Colonic mucosa (tissue), 4 donors: Measurements from ENCODE around the gene TMC5. TPM values are rescaled to one million over a fixed set of nuclear protein-coding genes. Genes with fewer than 3 reads are reported as not detected.
"Not testable (repeated sequence)": the region's sequence is repeated elsewhere in the genome, so short reads cannot be mapped to it uniquely, and the experiment has no call there.

Source experiments
- DNase-seq: peaks from one replicate; pipeline ENCODE4 v3.0.0-alpha.2; 2020
- H3K27ac ChIP-seq: fragments of 200-600 bp; one replicate; pipeline ENCODE4 v1.8.0; 2021
- H3K27me3 ChIP-seq: fragments of 200-600 bp; one replicate; pipeline ENCODE4 v1.8.0; 2021
- H3K36me3 ChIP-seq: fragments of 200-600 bp; one replicate; pipeline ENCODE4 v1.8.0; 2021
- H3K4me1 ChIP-seq: fragments of 200-600 bp; one replicate; pipeline ENCODE4 v1.8.0; 2021; ENCODE audit warnings: mild to moderate bottlenecking
- H3K4me3 ChIP-seq: fragments of 200-600 bp; one replicate; pipeline ENCODE4 v1.8.0; 2021
- H3K9ac ChIP-seq, 2 donors: one replicate each; pipeline ENCODE4 v1.7.0; 2013; ENCODE audit warnings: control low read depth in 2 of 2, low read depth in 2 of 2, low read length in 2 of 2
- H3K9me3 ChIP-seq: fragments of 200-600 bp; one replicate; pipeline ENCODE4 v1.8.0; 2021
- CTCF ChIP-seq: fragments of 200-600 bp; IDR thresholded peaks from one replicate; pipeline ENCODE4 v1.8.0; 2022; ENCODE audit warnings: antibody characterized with exemption, mild to moderate bottlenecking
- intact Hi-C: fragments of 100-400 bp; cut with DNase I; formaldehyde crosslinking; loops from one replicate; pipeline ENCODE4 v1.14.1; 2022
- total RNA-seq, 2 donors: library from RNA; stranded (reverse); fragmentation: NEBNext Ultra II Directional in 1 of 2; extraction: Animal tissue kit (Norgen Biotek cat#: 25700) in 1 of 2; gene quantifications; one replicate each; pipeline ENCODE4 v1.2.1, GENCODE V29; 2021
- donor health status: healthy.
- donor health status: DM: no; HTN: no; CAD: no.
- donor health status: DM: no; HTN: no; CAD: no.

The TMC5 gene
- total RNA-seq, 2 donors from 2014 or later = 54.5 to 113 TPM

DNA sequence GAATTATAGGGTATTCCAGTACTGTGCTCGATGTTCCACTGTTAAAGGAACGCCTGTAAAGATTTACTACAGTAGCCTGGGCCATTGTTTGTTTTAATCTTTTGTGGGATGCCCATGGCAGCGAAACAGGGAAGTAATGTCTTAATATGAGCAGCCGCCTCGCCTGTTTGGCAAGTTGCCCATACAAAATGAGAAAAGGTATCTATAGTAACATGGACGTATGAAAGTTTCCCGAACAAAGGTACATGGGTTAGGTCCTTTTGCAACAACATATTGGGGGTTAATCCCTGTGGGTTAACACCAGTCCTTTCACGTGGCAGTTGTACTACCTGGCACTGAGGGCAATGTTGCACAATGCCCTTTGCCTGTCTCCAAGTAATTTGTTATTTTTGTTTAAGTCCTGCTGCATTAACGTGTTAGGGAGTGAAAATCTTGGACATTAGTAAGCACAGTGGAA, 21.1 kb upstream of the TMC5 start:
- peaks cover 8% of the 10 kb centered on the region for H3K4me1 ChIP-seq
- H3K9me3 ChIP-seq = no peaks in the 10 kb centered on the region
- H3K27ac ChIP-seq = peak overlapping the region; percentile 80

DNA sequence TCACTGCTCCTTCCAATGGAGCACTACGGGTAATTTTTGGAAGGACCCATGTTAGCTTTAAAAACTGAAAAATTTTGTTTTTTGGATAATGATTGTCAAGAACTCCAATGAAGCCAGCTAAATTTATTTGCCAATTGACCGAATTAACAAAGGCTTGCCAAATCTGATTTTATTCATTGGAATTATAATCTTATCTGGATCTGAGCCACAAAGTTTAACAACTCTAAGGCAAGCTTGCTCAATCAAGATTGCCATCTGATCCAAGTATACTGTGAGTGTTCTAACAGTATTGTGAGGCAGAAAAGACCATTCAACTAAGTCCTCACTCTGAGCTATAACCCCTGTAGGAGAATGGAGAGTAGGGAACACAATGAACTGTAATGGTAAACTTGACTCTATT, 20.3 kb upstream of the TMC5 start:
- H3K9me3 ChIP-seq, intact Hi-C loops, H3K27ac ChIP-seq, DNase-seq, H3K27me3 ChIP-seq, H3K4me1 ChIP-seq, H3K36me3 ChIP-seq, H3K4me3 ChIP-seq: not testable (repeated sequence)
- H3K9ac ChIP-seq = peak overlapping the region in 1 of 2 donors; percentile 62

More for the DNA sequence above, 21.1 kb upstream of the TMC5 start:
- TF ChIP-seq CTCF = no peak
- no peaks in the 10 kb centered on the region for H3K27me3 ChIP-seq
- H3K4me3 ChIP-seq = no peak overlapping the region
- no peaks in the 10 kb centered on the region for H3K36me3 ChIP-seq
- H3K9ac ChIP-seq = peak overlapping the region in 1 of 2 donors; percentile 62
- intact Hi-C loops = no loop called here
- DNase-seq = peak; percentile 83

GRCh38 chr16:19400711-19401110, 17.0 kb upstream of the TMC5 start:
- Histone ChIP-seq H3K9ac (no peak overlapping the region), H3K4me1 (peaks cover 2% of the 10 kb centered on the region), H3K9me3 (no peaks in the 10 kb centered on the region), H3K27me3 (peaks cover 3% of the 10 kb centered on the region), H3K4me3 (no peak overlapping the region), H3K36me3 (no peaks in the 10 kb centered on the region), H3K27ac (no peak overlapping the region)
- DNase-seq = no peak
- intact Hi-C loops = no loop called here
- TF ChIP-seq CTCF = no peak

DNA sequence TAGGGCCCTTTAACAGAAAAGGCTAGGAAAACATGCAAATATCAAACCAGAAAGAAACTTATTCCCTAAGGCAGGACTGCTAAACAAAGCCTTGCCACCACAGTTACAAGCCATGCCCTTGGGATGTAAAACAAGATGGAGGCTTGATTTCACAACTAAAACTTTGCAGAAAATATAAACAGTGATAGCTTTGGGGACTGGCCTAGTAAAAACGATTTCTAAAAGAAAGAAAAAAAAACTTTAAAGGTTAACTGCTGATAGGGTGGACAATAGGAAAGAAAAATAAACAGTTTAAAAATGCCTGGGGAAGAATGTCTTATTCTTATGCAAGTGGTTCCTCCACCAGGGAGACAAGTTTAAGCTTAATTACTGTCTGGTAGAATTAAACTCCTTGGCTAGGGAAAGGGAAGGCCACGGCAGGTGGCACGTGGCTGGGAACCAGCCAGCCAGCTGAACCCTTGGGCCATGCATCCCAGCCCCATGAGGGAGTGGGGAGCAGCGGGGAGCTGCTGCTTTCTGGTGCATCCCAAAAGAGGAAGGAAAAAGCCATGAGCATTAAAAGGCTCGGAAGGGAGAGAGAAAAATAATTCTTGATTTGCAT, 10.7 kb upstream of the TMC5 start:
- no peaks in the 10 kb centered on the region for H3K36me3 ChIP-seq
- intact Hi-C loops = no loop called here
- no peaks in the 10 kb centered on the region for H3K4me1 ChIP-seq
- no peaks in the 10 kb centered on the region for H3K9me3 ChIP-seq
- DNase-seq = no peak
- H3K27ac ChIP-seq = no peak overlapping the region
- peaks cover 11% of the 10 kb centered on the region for H3K27me3 ChIP-seq
- no peak overlapping the region for H3K9ac ChIP-seq
- TF ChIP-seq CTCF = no peak
- no peak overlapping the region for H3K4me3 ChIP-seq

GRCh38 chr16:19410435-19411171, 7.1 kb upstream of the TMC5 start:
- peak overlapping the region; percentile 81 for H3K27ac ChIP-seq
- H3K4me3 ChIP-seq = peak overlapping the region; percentile 50
- H3K27me3 ChIP-seq = peaks cover 9% of the 10 kb centered on the region
- H3K9me3 ChIP-seq = no peaks in the 10 kb centered on the region
- no peak for TF ChIP-seq CTCF
- H3K9ac ChIP-seq = peak overlapping the region; percentile 77 to 89
- H3K36me3 ChIP-seq = no peaks in the 10 kb centered on the region
- peak; percentile 62 for DNase-seq
- no peaks in the 10 kb centered on the region for H3K4me1 ChIP-seq
- intact Hi-C loops = no loop called here

- H3K4me3 ChIP-seq = peak overlapping the region; percentile 50
- H3K27ac ChIP-seq = peak overlapping the region; percentile 81
- intact Hi-C loops = no loop called here
Observed at GRCh38 chr16:19411298-19411697, 6.4 kb upstream of the TMC5 start.

DNA sequence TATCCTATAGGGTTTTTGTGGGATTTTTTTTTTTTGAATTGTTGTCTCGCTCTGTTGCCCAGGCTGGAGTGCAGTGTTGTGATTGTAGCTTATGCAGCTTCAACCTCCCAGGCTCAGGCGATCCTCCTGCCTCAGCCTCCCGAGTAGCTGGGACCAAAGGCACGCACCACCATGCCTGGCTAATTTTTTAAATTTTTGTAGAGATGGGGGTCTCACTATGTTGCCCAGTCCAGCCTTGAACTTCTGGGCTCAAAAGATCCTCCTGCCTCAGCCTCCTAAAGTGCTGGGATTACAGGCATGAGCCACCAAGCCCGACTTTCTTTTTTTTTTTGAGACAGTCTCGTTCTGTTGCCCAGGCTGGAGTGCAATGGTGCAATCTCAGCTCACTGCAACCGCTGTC, 5.6 kb upstream of the TMC5 start:
- intact Hi-C loops, H3K36me3 ChIP-seq, H3K27me3 ChIP-seq, H3K4me1 ChIP-seq, DNase-seq, H3K9me3 ChIP-seq, H3K27ac ChIP-seq: not testable (repeated sequence)
- Histone ChIP-seq H3K9ac (peak overlapping the region in 1 of 2 donors; percentile 89), H3K4me3 (peak overlapping the region; percentile 50)

More at GRCh38 chr16:19411298-19411697, 6.4 kb upstream of the TMC5 start:
- Histone ChIP-seq H3K4me1 (no peaks in the 10 kb centered on the region), H3K27me3 (peaks cover 7% of the 10 kb centered on the region), H3K9ac (peak overlapping the region in 1 of 2 donors; percentile 89), H3K36me3 (no peaks in the 10 kb centered on the region), H3K9me3 (no peaks in the 10 kb centered on the region)
- DNase-seq = no peak
- no peak for TF ChIP-seq CTCF
